H1 (cell line): ENCODE results near the gene C1GALT1. TPM values are rescaled to one million over a fixed set of nuclear protein-coding genes. Genes with fewer than 3 reads are reported as not detected.

ENCODE experiments used
- CTCF ChIA-PET: fragments of 300-600 bp; sonication (Branson Sonifier 250); formaldehyde crosslinking; loops from one replicate; lab custom pipeline; 2021; ENCODE audit not compliant: partially characterized antibody; lab: Charles Lee
- POLR2A ChIA-PET: fragments of 300-600 bp; sonication (Branson Sonifier 250); formaldehyde crosslinking; loops from one replicate; lab custom pipeline; 2021; ENCODE audit warnings: inconsistent platforms; ENCODE audit not compliant: partially characterized antibody; lab: Charles Lee
- DNase-seq, 2 experiments: peaks; one replicate each; pipeline versions ENCODE4 v3.0.0 to v3.0.0-alpha.2; 2010 to 2022; ENCODE audit warnings: low spot score in 2 of 2, low read depth in 1 of 2, mixed read lengths in 1 of 2
- FAIRE-seq: peaks from 2 replicates; lab custom pipeline; 2011; peaks lifted over from hg19 to GRCh38; lab: Jason Lieb, UNC
- H2AFZ ChIP-seq: 2 replicates; pipeline ENCODE4 v1.8.1; 2012; ENCODE audit warnings: low read length, inconsistent platforms
- H2AK5ac ChIP-seq: 2 replicates; pipeline ENCODE4 v1.6.1; 2013; ENCODE audit warnings: low read depth, low read length
- H2BK120ac ChIP-seq: replicated peaks from 2 replicates; pipeline ENCODE3; 2013; ENCODE audit warnings: low read depth, low read length, inconsistent platforms
- H2BK12ac ChIP-seq: 2 replicates; pipeline ENCODE4 v1.6.1; 2013; ENCODE audit warnings: low read depth, low read length
- H2BK15ac ChIP-seq: 2 replicates; pipeline ENCODE4 v1.6.1; 2013; ENCODE audit warnings: low read length
- H2BK20ac ChIP-seq: 2 replicates; pipeline ENCODE4 v1.6.1; 2013; ENCODE audit warnings: low read length
- H2BK5ac ChIP-seq: 2 replicates; pipeline ENCODE4 v1.6.1; 2013; ENCODE audit warnings: low read depth, low read length
- H3K14ac ChIP-seq: 2 replicates; pipeline ENCODE4 v1.6.1; 2013; ENCODE audit warnings: inconsistent platforms; ENCODE audit not compliant: insufficient read length
- H3K18ac ChIP-seq: 2 replicates; pipeline ENCODE4 v1.6.1; 2013; ENCODE audit warnings: low read length; ENCODE audit errors: extremely low read depth
- H3K23ac ChIP-seq: 2 replicates; pipeline ENCODE4 v1.6.1; 2013; ENCODE audit warnings: inconsistent platforms; ENCODE audit not compliant: insufficient read length
- H3K23me2 ChIP-seq: 2 replicates; pipeline ENCODE4 v1.6.1; 2013; ENCODE audit warnings: low read depth, low read length
- H3K27ac ChIP-seq: 2 replicates; pipeline ENCODE4 v1.6.1; 2011; ENCODE audit warnings: low read depth, low read length, inconsistent platforms
- H3K27me3 ChIP-seq, 4 experiments: replicated peaks in 1 of 4; 1 replicate in 1 of 4; 2 replicates in 3 of 4; pipeline versions ENCODE4 v1.6.1 to v1.8.1; 2011 to 2013; ENCODE audit warnings: low read length in 3 of 4, mild to moderate bottlenecking in 3 of 4, inconsistent platforms in 2 of 4, mixed read lengths in 2 of 4, moderate library complexity in 1 of 4; ENCODE audit not compliant: control insufficient read depth in 3 of 4, insufficient read depth in 3 of 4; ENCODE audit errors: extremely low read depth in 1 of 4
- H3K36me3 ChIP-seq, 4 experiments: 2 replicates each; pipeline versions ENCODE4 v1.6.1 to v1.8.1; 2011 to 2013; ENCODE audit warnings: mild to moderate bottlenecking in 4 of 4, low read length in 3 of 4, moderate library complexity in 2 of 4, control low read depth in 1 of 4, inconsistent platforms in 1 of 4; ENCODE audit not compliant: insufficient read depth in 4 of 4, control insufficient read depth in 2 of 4
- H3K4ac ChIP-seq: replicated peaks from 2 replicates; pipeline ENCODE3; 2013; ENCODE audit warnings: low read length, low read depth, mixed read lengths, inconsistent platforms; ENCODE audit not compliant: insufficient read length
- H3K4me1 ChIP-seq, 4 experiments: replicated peaks in 1 of 4; 1 replicate in 1 of 4; 2 replicates in 3 of 4; pipeline versions ENCODE4 v1.6.1 to v1.8.1; 2011 to 2013; ENCODE audit warnings: low read length in 3 of 4, inconsistent platforms in 2 of 4, mixed read lengths in 1 of 4; ENCODE audit not compliant: insufficient read depth in 4 of 4, control insufficient read depth in 3 of 4
- H3K4me2 ChIP-seq, 2 experiments: 2 replicates each; pipeline versions ENCODE4 v1.6.1 to v1.8.1; 2011 to 2013; ENCODE audit warnings: low read depth in 2 of 2, low read length in 2 of 2, control low read depth in 1 of 2, inconsistent platforms in 1 of 2, mild to moderate bottlenecking in 1 of 2; ENCODE audit not compliant: insufficient read depth in 1 of 2
- H3K4me3 ChIP-seq, 4 experiments: fragments of 200-600, 300-600 bp in 1 of 4; sonication (generic), shearing (Covaris generic), sonication (Bioruptor Twin) in 1 of 4; 2 replicates each; pipeline versions ENCODE4 v1.5.1 to v1.8.1; 2011 to 2016; ENCODE audit warnings: low read length in 4 of 4, low read depth in 3 of 4, control low read depth in 2 of 4, inconsistent platforms in 2 of 4, mild to moderate bottlenecking in 2 of 4, mixed read lengths in 1 of 4, moderate library complexity in 1 of 4; ENCODE audit not compliant: insufficient read depth in 2 of 4; ENCODE audit errors: extremely low read depth in 1 of 4
- H3K56ac ChIP-seq: replicated peaks from 2 replicates; pipeline ENCODE3; 2013; ENCODE audit warnings: low read depth, mild to moderate bottlenecking, mixed read lengths, low read length, inconsistent platforms; ENCODE audit not compliant: insufficient read length
- H3K79me1 ChIP-seq: 2 replicates; pipeline ENCODE4 v1.6.1; 2013; ENCODE audit warnings: low read depth, low read length, control low read depth
- H3K79me2 ChIP-seq, 2 experiments: 2 replicates each; pipeline versions ENCODE4 v1.6.1 to v1.8.1; 2012 to 2013; ENCODE audit warnings: low read length in 2 of 2, mild to moderate bottlenecking in 2 of 2, inconsistent platforms in 1 of 2; ENCODE audit not compliant: insufficient read depth in 2 of 2, control insufficient read depth in 1 of 2
- H3K9ac ChIP-seq, 4 experiments: replicated peaks in 1 of 4; 1 replicate in 1 of 4; 2 replicates in 3 of 4; pipeline versions ENCODE4 v1.6.1 to v1.8.1; 2011 to 2013; ENCODE audit warnings: low read depth in 3 of 4, low read length in 3 of 4, control low read depth in 2 of 4, mild to moderate bottlenecking in 2 of 4, moderate library complexity in 2 of 4, inconsistent platforms in 1 of 4; ENCODE audit errors: extremely low read depth in 1 of 4
- H3K9me3 ChIP-seq, 2 experiments: 2 replicates each; pipeline versions ENCODE4 v1.6.1 to v1.8.1; 2012 to 2013; ENCODE audit warnings: mild to moderate bottlenecking in 2 of 2, moderate library complexity in 2 of 2, control low read depth in 1 of 2, inconsistent platforms in 1 of 2, low read depth in 1 of 2, low read length in 1 of 2, mixed read lengths in 1 of 2; ENCODE audit not compliant: insufficient read depth in 2 of 2
- H4K20me1 ChIP-seq, 2 experiments: replicated peaks in 1 of 2; 2 replicates each; pipeline versions ENCODE3 to v1.8.1; 2011 to 2013; ENCODE audit warnings: inconsistent platforms in 2 of 2, low read length in 2 of 2, mild to moderate bottlenecking in 1 of 2; ENCODE audit not compliant: insufficient read depth in 2 of 2, control insufficient read depth in 1 of 2
- H4K5ac ChIP-seq: 2 replicates; pipeline ENCODE4 v1.6.1; 2013; ENCODE audit warnings: low read length, low read depth, mixed read lengths, inconsistent platforms; ENCODE audit not compliant: insufficient read length
- H4K8ac ChIP-seq: 2 replicates; pipeline ENCODE4 v1.8.0; 2013; ENCODE audit warnings: mild to moderate bottlenecking, moderate library complexity, low read length, inconsistent platforms; ENCODE audit not compliant: insufficient read depth; ENCODE audit errors: extremely low read depth
- H4K91ac ChIP-seq: replicated peaks from 2 replicates; pipeline ENCODE3; 2013; ENCODE audit warnings: low read length, mixed read lengths, inconsistent platforms; ENCODE audit not compliant: insufficient read length
- BACH1 ChIP-seq: IDR thresholded peaks from 2 replicates; pipeline ENCODE4 v1.6.1; 2012; ENCODE audit warnings: low read length, improper control_type of control experiment
- CEBPB ChIP-seq: IDR thresholded peaks from 2 replicates; pipeline ENCODE4 v1.6.1; 2012; ENCODE audit warnings: low read depth, low read length
- CTBP2 ChIP-seq: IDR thresholded peaks from 2 replicates; pipeline ENCODE4 v1.7.0; 2011; ENCODE audit warnings: borderline replicate concordance, mild to moderate bottlenecking, moderate library complexity, mixed read lengths, low read length; ENCODE audit not compliant: insufficient read depth, insufficient read length
- EZH2 ChIP-seq: fragments of 200-600 bp; sonication (generic); IDR thresholded peaks from 2 replicates; pipeline ENCODE4 v1.7.1; 2012; ENCODE audit warnings: low read depth, mild to moderate bottlenecking, moderate library complexity, low read length, inconsistent platforms; ENCODE audit not compliant: severe bottlenecking
- GABPA ChIP-seq: IDR thresholded peaks from 2 replicates; pipeline ENCODE4 v1.6.1; 2011; ENCODE audit warnings: mild to moderate bottlenecking, low read length, moderate library complexity, borderline replicate concordance; ENCODE audit not compliant: insufficient read depth
- HDAC6 ChIP-seq: IDR thresholded peaks from one replicate; pipeline ENCODE4 v1.7.1; 2012; ENCODE audit warnings: low read depth, mild to moderate bottlenecking, inconsistent platforms, low read length, moderate library complexity
- NANOG ChIP-seq: IDR thresholded peaks from 2 replicates; pipeline ENCODE4 v1.6.1; 2011; ENCODE audit warnings: low read length, low read depth, mild to moderate bottlenecking, inconsistent platforms; ENCODE audit not compliant: insufficient read depth, poor library complexity, severe bottlenecking
- NRF1 ChIP-seq: IDR thresholded peaks from 2 replicates; pipeline ENCODE4 v1.6.1; 2011; ENCODE audit warnings: mild to moderate bottlenecking, low read depth, low read length, improper control_type of control experiment
- POLR2AphosphoS5 ChIP-seq: IDR thresholded peaks from 2 replicates; pipeline ENCODE4 v1.6.1; 2011; ENCODE audit warnings: low read depth, low read length
- RBBP5 ChIP-seq: IDR thresholded peaks from 2 replicates; pipeline ENCODE4 v1.7.1; 2012; ENCODE audit warnings: low read depth, mild to moderate bottlenecking, inconsistent platforms, low read length, moderate library complexity, borderline replicate concordance
- SAP30 ChIP-seq: fragments of 300-600 bp; sonication (generic); IDR thresholded peaks from 2 replicates; pipeline ENCODE4 v1.7.1; 2012; ENCODE audit warnings: low read length, moderate library complexity, mild to moderate bottlenecking, inconsistent platforms; ENCODE audit not compliant: insufficient read depth, insufficient replicate concordance
- SIN3A ChIP-seq, 2 experiments: IDR thresholded peaks in 1 of 2; conservative IDR thresholded peaks in 1 of 2; 2 replicates each; pipeline ENCODE4 v1.6.1; 2011 to 2012; ENCODE audit warnings: low read length in 2 of 2, improper control_type of control experiment in 1 of 2, low read depth in 1 of 2, mild to moderate bottlenecking in 1 of 2
- SIX5 ChIP-seq: IDR thresholded peaks from 2 replicates; pipeline ENCODE4 v1.6.1; 2011; ENCODE audit warnings: mild to moderate bottlenecking, low read depth, low read length
- SP2 ChIP-seq: IDR thresholded peaks from 2 replicates; pipeline ENCODE4 v1.6.1; 2012; ENCODE audit warnings: mild to moderate bottlenecking, low read length, inconsistent platforms
- WGBS, 2 experiments: shearing (Covaris generic) in 1 of 2; methylation state at CpG; one replicate each; pipeline versions ENCODE4 v1.1.6 to v1.1.7; 2013 to 2015; ENCODE audit warnings: low lambda C conversion rate in 2 of 2, mixed read lengths in 2 of 2, inconsistent platforms in 1 of 2, low coverage in 1 of 2, missing lambda C conversion rate in 1 of 2; ENCODE audit not compliant: insufficient replicate concordance in 2 of 2, insufficient coverage in 1 of 2, insufficient read length in 1 of 2; ENCODE audit errors: extremely low coverage in 1 of 2, missing lambda C conversion rate in 1 of 2; 5-methylcytosine and 5-hydroxymethylcytosine counted together
- polyA plus RNA-seq, 7 experiments: library from polyadenylated mRNA; depleted of rRNA in 3 of 7; stranded (reverse) in 5 of 7; unstranded in 2 of 7; fragments of >200 nt in 5 of 7; fragments of 200-250 nt in 2 of 7; gene quantifications; 1 replicate in 5 of 7; 2 replicates in 1 of 7; 4 replicates in 1 of 7; pipeline versions ENCODE4 v1.2.1 to v1.2.3, GENCODE V29; 2011 to 2013; ENCODE audit warnings: missing spikeins in 2 of 7, mixed read lengths in 2 of 7
- total RNA-seq: library from RNA; stranded (reverse); fragmentation: NEBNext Ultra II Directional; extraction: Animal tissue kit (Norgen Biotek cat#: 25700); gene quantifications from 2 replicates; pipeline ENCODE4 v1.2.1, GENCODE V29; 2021

Gene C1GALT1
- total and polyA plus RNA-seq, 2 of the 8 experiments (the other 6 are each of a cell fraction or from before 2014, with no cell fraction given) = 18.7 to 94.2 TPM

DNA sequence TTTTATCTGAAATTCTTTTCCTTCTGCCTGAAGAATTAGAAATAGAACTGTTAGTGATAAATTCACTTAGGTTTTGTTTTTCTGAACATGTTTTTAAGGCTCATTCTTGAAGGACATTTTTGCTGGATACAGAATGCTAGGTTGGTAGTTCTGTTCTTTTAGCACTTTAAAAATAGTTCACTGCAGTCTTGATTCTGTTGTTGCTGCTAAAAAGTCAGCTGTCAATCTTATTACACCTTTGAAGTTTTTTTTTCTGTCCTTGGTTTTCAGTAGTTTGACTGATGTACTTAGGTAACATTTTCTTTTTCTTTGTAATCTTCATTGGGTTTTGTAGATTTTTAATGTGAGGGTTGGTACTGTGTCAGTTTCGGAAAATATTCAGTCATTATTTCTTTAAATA lies 48.7 kb downstream of the C1GALT1 start:
- WGBS, 2 experiments = 88% methylated on average over 1 of the region's 1 CpG; no CpG with 5 or more reads in 1 of the 2 experiments
- H3K23me2 ChIP-seq = no peaks in the 10 kb centered on the region
- TF ChIP-seq NANOG (no peak), SIN3A (conservative IDR thresholded peaks at IDR 0.05 in 1 of 2, IDR thresholded peaks at IDR 0.05 in 1 of 2; ENCODE audit: low read depth in 1 of 2, low read length in 2 of 2) (no peak), POLR2AphosphoS5 (no peak), EZH2 (no peak), SIX5 (no peak), RBBP5 (no peak), NRF1 (no peak), GABPA (no peak), CTBP2 (no peak), SP2 (no peak), SAP30 (no peak), CEBPB (no peak), HDAC6 (no peak), BACH1 (no peak)
- H2BK5ac ChIP-seq = no peak overlapping the region
- DNase-seq (no peak), FAIRE-seq (no peak)
- peaks cover 1 to 2% of the 10 kb centered on the region in 2 experiments for H4K20me1 ChIP-seq
- H2BK20ac ChIP-seq = no peak overlapping the region
- ChIA-PET POLR2A (interaction anchor here (1.5 kb wide), 1 partner anchor 49 kb away, joined by 3 read pairs; no protein-coding TSS in a partner anchor), CTCF (interaction anchor here (0.7 kb wide), 1 partner anchor 188 kb away, joined by 3 read pairs; no protein-coding TSS in a partner anchor)
- no peak overlapping the region for H3K4me2 ChIP-seq
- no peak overlapping the region for H3K9ac ChIP-seq
- no peaks in the 10 kb centered on the region for H3K27me3 ChIP-seq
- no peak overlapping the region for H3K18ac ChIP-seq
- H2AK5ac ChIP-seq = no peak overlapping the region
- no peak overlapping the region for H4K8ac ChIP-seq
- peaks cover 0 to 13% (median 0%) of the 10 kb centered on the region in 4 experiments; a peak in 3 of 8 replicates for H3K36me3 ChIP-seq
- H3K79me2 ChIP-seq = peaks cover 4 to 97% of the 10 kb centered on the region in 2 experiments; a peak in 3 of 4 replicates
- H3K23ac ChIP-seq = no peak overlapping the region
- H3K4me1 ChIP-seq = peaks cover 0 to 16% (median 13%) of the 10 kb centered on the region in 4 experiments; a peak in 4 of 7 replicates
- no peak overlapping the region for H4K5ac ChIP-seq
- no peaks in the 10 kb centered on the region for H3K9me3 ChIP-seq
- no peak overlapping the region for H2BK15ac ChIP-seq
- no peak overlapping the region for H3K14ac ChIP-seq
- no peaks in the 10 kb centered on the region for H3K79me1 ChIP-seq
- H2BK120ac ChIP-seq = no peak overlapping the region
- H2AFZ ChIP-seq = no peak overlapping the region
- H4K91ac ChIP-seq = no peak overlapping the region
- no peak overlapping the region for H3K4ac ChIP-seq
- no peak overlapping the region for H3K27ac ChIP-seq
- H2BK12ac ChIP-seq = no peak overlapping the region
- H3K4me3 ChIP-seq = no peak overlapping the region
- H3K56ac ChIP-seq = no peak overlapping the region
